ENCODE results near the gene HOXA3. TPM values are rescaled to one million over a fixed set of nuclear protein-coding genes. Genes with fewer than 3 reads are reported as not detected.

Gene HOXA3
- total RNA-seq, 4 donors from 2014 or later = 5.5 to 19.9 (median 6.2) TPM

GRCh38 chr7:27088002-27088922 lies 64.1 kb downstream of the HOXA3 start:
- Histone ChIP-seq H3K9me3 (no peaks in the 10 kb centered on the region), H3K27ac (no peak overlapping the region), H3K36me3 (no peaks in the 10 kb centered on the region), H3K4me1 (peaks cover 3% of the 10 kb centered on the region), H3K4me3 (peak overlapping the region; percentile 28), H3K27me3 (peaks cover 32% of the 10 kb centered on the region)
- no peak for DNase-seq (ENCODE audit: low spot score in 2 of 2)
- TF ChIP-seq POLR2AphosphoS5 (IDR thresholded peaks at IDR 0.05) = no peak
- TF ChIP-seq CTCF (IDR thresholded peaks at IDR 0.05) = no peak
- WGBS = 23% methylated on average over 56 of the region's 68 CpGs

DNA sequence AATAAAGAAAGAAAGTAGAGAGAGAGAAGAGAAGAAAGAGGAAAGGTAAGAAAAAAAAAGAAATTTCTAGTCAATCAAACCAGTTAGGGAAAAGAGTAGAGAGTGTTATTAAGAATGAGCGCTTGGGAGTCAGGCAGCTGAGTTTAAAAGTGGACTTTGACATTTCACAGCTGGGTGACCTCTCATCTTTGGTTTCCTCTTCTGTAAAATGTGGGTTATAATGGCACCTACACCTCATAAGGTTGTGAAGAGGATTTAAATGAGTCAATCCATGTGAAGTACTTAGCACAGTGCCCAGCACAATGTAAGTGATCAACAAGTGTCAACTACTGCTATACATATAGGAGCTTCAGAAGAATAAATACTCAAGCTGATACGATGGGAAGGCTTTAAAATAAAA lies 68.7 kb downstream of the HOXA3 start:
- Histone ChIP-seq H3K27me3 (peaks cover 20% of the 10 kb centered on the region), H3K9me3 (no peaks in the 10 kb centered on the region), H3K27ac (no peak overlapping the region), H3K4me1 (peaks cover 3% of the 10 kb centered on the region), H3K4me3 (no peak overlapping the region), H3K36me3 (no peaks in the 10 kb centered on the region)
- no peak for DNase-seq (ENCODE audit: low spot score in 2 of 2)
- 88% methylated on average over 2 of the region's 2 CpGs for WGBS
- no peak for TF ChIP-seq POLR2A (IDR thresholded peaks at IDR 0.05)
- no peak for TF ChIP-seq CTCF (IDR thresholded peaks at IDR 0.05)
- TF ChIP-seq EP300 (IDR thresholded peaks at IDR 0.05) = no peak
- no peak for TF ChIP-seq POLR2AphosphoS5 (IDR thresholded peaks at IDR 0.05)

- Histone ChIP-seq H3K27me3 (peaks cover 6% of the 10 kb centered on the region), H3K9me3 (no peaks in the 10 kb centered on the region), H3K4me1 (no peaks in the 10 kb centered on the region), H3K27ac (no peak overlapping the region), H3K36me3 (no peaks in the 10 kb centered on the region), H3K4me3 (no peak overlapping the region)
- no peak for TF ChIP-seq EP300 (IDR thresholded peaks at IDR 0.05)
- no peak for TF ChIP-seq POLR2AphosphoS5 (IDR thresholded peaks at IDR 0.05)
- TF ChIP-seq CTCF (IDR thresholded peaks at IDR 0.05) = no peak
- TF ChIP-seq POLR2A (IDR thresholded peaks at IDR 0.05) = no peak
- 86% methylated on average over 1 of the region's 1 CpG for WGBS
- DNase-seq (ENCODE audit: low spot score in 2 of 2) = no peak
Measured at GRCh38 chr7:27082171-27082570, 70.2 kb downstream of the HOXA3 start.

- 54% methylated on average over 4 of the region's 4 CpGs for WGBS
- H3K9me3 ChIP-seq = no peaks in the 10 kb centered on the region
- H3K4me3 ChIP-seq = no peak overlapping the region
- no peaks in the 10 kb centered on the region for H3K36me3 ChIP-seq
- no peaks in the 10 kb centered on the region for H3K27me3 ChIP-seq
- H3K4me1 ChIP-seq = no peaks in the 10 kb centered on the region
- TF ChIP-seq POLR2A (IDR thresholded peaks at IDR 0.05) (no peak), EP300 (IDR thresholded peaks at IDR 0.05) (no peak), CTCF (IDR thresholded peaks at IDR 0.05) (no peak), POLR2AphosphoS5 (IDR thresholded peaks at IDR 0.05) (no peak)
- H3K27ac ChIP-seq = no peak overlapping the region
- no peak for DNase-seq (ENCODE audit: low spot score in 2 of 2)
Measured at GRCh38 chr7:27080844-27081436, 71.4 kb downstream of the HOXA3 start.

DNA sequence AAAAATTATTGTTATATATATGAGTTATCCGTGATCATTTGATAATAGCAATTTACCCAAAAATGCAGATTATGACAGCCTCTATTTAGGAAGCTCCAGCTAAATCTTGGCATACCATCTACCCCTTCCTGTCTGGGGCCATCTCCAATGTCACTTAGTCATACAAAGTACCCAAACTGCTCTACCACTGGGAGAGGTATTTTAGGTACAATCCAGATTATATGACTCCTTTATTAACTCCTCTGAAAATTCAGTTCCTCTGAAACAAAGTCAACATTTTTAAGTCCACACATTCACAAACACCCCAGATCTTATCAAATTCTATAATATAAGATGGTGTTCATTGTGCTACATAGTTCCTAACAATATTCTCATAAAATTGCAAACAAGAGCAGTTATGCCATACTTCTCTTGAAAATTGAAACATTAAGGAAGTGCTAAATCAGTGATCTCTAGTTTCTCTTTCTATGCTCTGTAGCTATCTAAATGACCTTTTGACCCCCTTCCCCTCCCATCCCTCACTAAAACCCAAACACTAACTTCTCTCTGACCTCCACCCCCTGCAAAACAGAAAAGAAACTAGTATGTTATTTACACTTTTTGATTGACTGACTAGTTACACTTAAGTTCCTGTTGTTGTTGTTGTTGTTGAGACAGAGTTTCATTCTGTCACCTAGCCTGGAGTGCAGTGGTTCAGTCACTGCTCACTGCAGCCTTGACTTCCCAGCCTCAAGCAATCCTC lies 73.0 kb downstream of the HOXA3 start:
- no peak overlapping the region for H3K4me3 ChIP-seq
- no peak overlapping the region for H3K27ac ChIP-seq
- no peak for TF ChIP-seq EP300 (IDR thresholded peaks at IDR 0.05)
- no peak for TF ChIP-seq POLR2A (IDR thresholded peaks at IDR 0.05)
- TF ChIP-seq CTCF (IDR thresholded peaks at IDR 0.05) = no peak
- no peak for TF ChIP-seq POLR2AphosphoS5 (IDR thresholded peaks at IDR 0.05)
- no peaks in the 10 kb centered on the region for H3K27me3 ChIP-seq
- DNase-seq (ENCODE audit: low spot score in 2 of 2) = no peak
- H3K4me1 ChIP-seq = no peaks in the 10 kb centered on the region
- no peaks in the 10 kb centered on the region for H3K9me3 ChIP-seq
- H3K36me3 ChIP-seq = no peaks in the 10 kb centered on the region
- 97% methylated on average over 1 of the region's 1 CpG for WGBS
